HTERT RPE-1 (cell line): ENCODE data around the gene WWOX.

ENCODE experiments used
- in situ Hi-C: fragments of 300-500 bp; cut with MboI; formaldehyde crosslinking; loops from 4 replicates; pipeline ENCODE4 v1.14.3; 2020; ENCODE audit warnings: low sequenced_read_pairs

Gene WWOX

GRCh38 chr16:79261481-79261940 is 1162.1 kb downstream of the WWOX start:
- in situ Hi-C loops, result no loop called here

- in situ Hi-C loops, result no loop called here
Observed at GRCh38 chr16:79261944-79262552, 1162.6 kb downstream of the WWOX start.
